ENCODE data around the gene RAP1GAP2. TPM values are rescaled to one million over a fixed set of nuclear protein-coding genes. Genes with fewer than 3 reads are reported as not detected.
"Not testable (repeated sequence)": the region's sequence is repeated elsewhere in the genome, so short reads cannot be mapped to it uniquely, and the experiment has no call there.

The RAP1GAP2 gene
- total RNA-seq, 1 donor, result 29.3 TPM

- Histone ChIP-seq H3K27me3 (ENCODE audit: insufficient read depth, low read length) (no peaks in the 10 kb centered on the region), H3K9me3 (ENCODE audit: low read depth, low read length) (no peaks in the 10 kb centered on the region), H3K4me1 (ENCODE audit: insufficient read depth, low read length) (no peaks in the 10 kb centered on the region), H3K4me3 (ENCODE audit: low read length) (no peak overlapping the region)
These were observed 75.0 kb downstream of the RAP1GAP2 start for GRCh38 chr17:2871205-2871604.

- H3K4me1 ChIP-seq (ENCODE audit: insufficient read depth, low read length), result no peaks in the 10 kb centered on the region
- H3K27me3 ChIP-seq (ENCODE audit: insufficient read depth, low read length), result no peaks in the 10 kb centered on the region
- H3K4me3 ChIP-seq (ENCODE audit: low read length), result no peak overlapping the region
- H3K9me3 ChIP-seq (ENCODE audit: low read depth, low read length), result no peaks in the 10 kb centered on the region
These were observed 75.5 kb downstream of the RAP1GAP2 start for GRCh38 chr17:2871720-2872119.

- Histone ChIP-seq H3K4me1 (ENCODE audit: insufficient read depth, low read length) (no peaks in the 10 kb centered on the region), H3K27me3 (ENCODE audit: insufficient read depth, low read length) (no peaks in the 10 kb centered on the region), H3K4me3 (ENCODE audit: low read length) (no peak overlapping the region), H3K9me3 (ENCODE audit: low read depth, low read length) (no peaks in the 10 kb centered on the region)
These were observed 76.0 kb downstream of the RAP1GAP2 start for GRCh38 chr17:2872282-2872681.

GRCh38 chr17:2874189-2874686 lies 78.0 kb downstream of the RAP1GAP2 start:
- no peak overlapping the region for H3K4me3 ChIP-seq (ENCODE audit: low read length)

GRCh38 chr17:2875608-2876007 lies 79.4 kb downstream of the RAP1GAP2 start:
- Histone ChIP-seq H3K4me1 (ENCODE audit: insufficient read depth, low read length) (no peaks in the 10 kb centered on the region), H3K4me3 (ENCODE audit: low read length) (no peak overlapping the region), H3K27me3 (ENCODE audit: insufficient read depth, low read length) (no peaks in the 10 kb centered on the region), H3K9me3 (ENCODE audit: low read depth, low read length) (no peaks in the 10 kb centered on the region)

More at GRCh38 chr17:2874189-2874686, 78.0 kb downstream of the RAP1GAP2 start:
- no peaks in the 10 kb centered on the region for H3K27me3 ChIP-seq (ENCODE audit: insufficient read depth, low read length)
- H3K4me1 ChIP-seq (ENCODE audit: insufficient read depth, low read length), result no peaks in the 10 kb centered on the region
- H3K9me3 ChIP-seq (ENCODE audit: low read depth, low read length), result no peaks in the 10 kb centered on the region

GRCh38 chr17:2876467-2876866 lies 80.2 kb downstream of the RAP1GAP2 start:
- no peak overlapping the region for H3K4me3 ChIP-seq (ENCODE audit: low read length)
- no peaks in the 10 kb centered on the region for H3K27me3 ChIP-seq (ENCODE audit: insufficient read depth, low read length)
- no peaks in the 10 kb centered on the region for H3K4me1 ChIP-seq (ENCODE audit: insufficient read depth, low read length)

GRCh38 chr17:2878751-2879254 lies 82.6 kb downstream of the RAP1GAP2 start:
- Histone ChIP-seq H3K4me3 (ENCODE audit: low read length) (no peak overlapping the region), H3K9me3 (ENCODE audit: low read depth, low read length) (no peaks in the 10 kb centered on the region), H3K27me3 (ENCODE audit: insufficient read depth, low read length) (no peaks in the 10 kb centered on the region), H3K4me1 (ENCODE audit: insufficient read depth, low read length) (no peaks in the 10 kb centered on the region)

More at GRCh38 chr17:2876467-2876866, 80.2 kb downstream of the RAP1GAP2 start:
- no peaks in the 10 kb centered on the region for H3K9me3 ChIP-seq (ENCODE audit: low read depth, low read length)

GRCh38 chr17:2880050-2880449 lies 83.8 kb downstream of the RAP1GAP2 start:
- H3K27me3 ChIP-seq (ENCODE audit: insufficient read depth, low read length), result no peaks in the 10 kb centered on the region
- no peaks in the 10 kb centered on the region for H3K4me1 ChIP-seq (ENCODE audit: insufficient read depth, low read length)
- H3K4me3 ChIP-seq (ENCODE audit: low read length), result no peak overlapping the region
- H3K9me3 ChIP-seq (ENCODE audit: low read depth, low read length), result no peaks in the 10 kb centered on the region

- Histone ChIP-seq H3K27me3 (ENCODE audit: insufficient read depth, low read length) (no peaks in the 10 kb centered on the region), H3K4me1 (ENCODE audit: insufficient read depth, low read length) (no peaks in the 10 kb centered on the region), H3K4me3 (ENCODE audit: low read length) (no peak overlapping the region), H3K9me3 (ENCODE audit: low read depth, low read length) (no peaks in the 10 kb centered on the region)
These were observed 85.1 kb downstream of the RAP1GAP2 start for GRCh38 chr17:2881295-2881694.

- Histone ChIP-seq H3K4me1 (ENCODE audit: insufficient read depth, low read length) (no peaks in the 10 kb centered on the region), H3K9me3 (ENCODE audit: low read depth, low read length) (no peaks in the 10 kb centered on the region), H3K4me3 (ENCODE audit: low read length) (no peak overlapping the region), H3K27me3 (ENCODE audit: insufficient read depth, low read length) (no peaks in the 10 kb centered on the region)
These were observed 87.4 kb downstream of the RAP1GAP2 start for GRCh38 chr17:2883544-2884213.

GRCh38 chr17:2885733-2886132 lies 89.5 kb downstream of the RAP1GAP2 start:
- H3K4me3 ChIP-seq (ENCODE audit: low read length), result no peak overlapping the region
- H3K27me3 ChIP-seq (ENCODE audit: insufficient read depth, low read length), result no peaks in the 10 kb centered on the region
- H3K4me1 ChIP-seq (ENCODE audit: insufficient read depth, low read length), result no peaks in the 10 kb centered on the region
- H3K9me3 ChIP-seq (ENCODE audit: low read depth, low read length), result no peaks in the 10 kb centered on the region

GRCh38 chr17:2888326-2888725 lies 92.1 kb downstream of the RAP1GAP2 start:
- no peak overlapping the region for H3K4me3 ChIP-seq (ENCODE audit: low read length)
- H3K4me1 ChIP-seq (ENCODE audit: insufficient read depth, low read length), result no peaks in the 10 kb centered on the region
- H3K9me3 ChIP-seq (ENCODE audit: low read depth, low read length), result no peaks in the 10 kb centered on the region
- H3K27me3 ChIP-seq (ENCODE audit: insufficient read depth, low read length), result no peaks in the 10 kb centered on the region

- no peak overlapping the region for H3K4me3 ChIP-seq (ENCODE audit: low read length)
These were observed 93.0 kb downstream of the RAP1GAP2 start for GRCh38 chr17:2889256-2889655.

GRCh38 chr17:2890778-2891177 lies 94.5 kb downstream of the RAP1GAP2 start:
- H3K4me1 ChIP-seq (ENCODE audit: insufficient read depth, low read length); H3K4me3 ChIP-seq (ENCODE audit: low read length); H3K9me3 ChIP-seq (ENCODE audit: low read depth, low read length); H3K27me3 ChIP-seq (ENCODE audit: insufficient read depth, low read length): not testable (repeated sequence)

More at GRCh38 chr17:2889256-2889655, 93.0 kb downstream of the RAP1GAP2 start:
- Histone ChIP-seq H3K9me3 (ENCODE audit: low read depth, low read length) (no peaks in the 10 kb centered on the region), H3K4me1 (ENCODE audit: insufficient read depth, low read length) (no peaks in the 10 kb centered on the region), H3K27me3 (ENCODE audit: insufficient read depth, low read length) (no peaks in the 10 kb centered on the region)

- Histone ChIP-seq H3K27me3 (ENCODE audit: insufficient read depth, low read length) (no peaks in the 10 kb centered on the region), H3K9me3 (ENCODE audit: low read depth, low read length) (no peaks in the 10 kb centered on the region), H3K4me3 (ENCODE audit: low read length) (no peak overlapping the region), H3K4me1 (ENCODE audit: insufficient read depth, low read length) (no peaks in the 10 kb centered on the region)
These were observed 96.2 kb downstream of the RAP1GAP2 start for GRCh38 chr17:2892305-2892971.

Measured in mononuclear cell (primary cell).